Endometrial microvascular endothelial cells (primary cell): ENCODE results near the gene KIR2DL4. TPM values are rescaled to one million over a fixed set of nuclear protein-coding genes. Genes with fewer than 3 reads are reported as not detected.
"Not testable (repeated sequence)": the region's sequence is repeated elsewhere in the genome, so short reads cannot be mapped to it uniquely, and the experiment has no call there.

Experiments used
- in situ Hi-C: cut with HindIII; loops from 2 replicates; pipeline ENCODE4 v1.10.0; 2017; ENCODE audit warnings: low sequenced_read_pairs, low pct_unique_long_range_greater_than_20kb; ENCODE audit errors: inconsistent ontology term
- total RNA-seq: library from RNA; depleted of rRNA; stranded (reverse); fragments of >200 nt; gene quantifications from one replicate; pipeline ENCODE4 v1.2.3, GENCODE V29; 2015; ENCODE audit errors: inconsistent ontology term

Gene KIR2DL4
- total RNA-seq, 1 donor from 2014 or later: not detected

DNA sequence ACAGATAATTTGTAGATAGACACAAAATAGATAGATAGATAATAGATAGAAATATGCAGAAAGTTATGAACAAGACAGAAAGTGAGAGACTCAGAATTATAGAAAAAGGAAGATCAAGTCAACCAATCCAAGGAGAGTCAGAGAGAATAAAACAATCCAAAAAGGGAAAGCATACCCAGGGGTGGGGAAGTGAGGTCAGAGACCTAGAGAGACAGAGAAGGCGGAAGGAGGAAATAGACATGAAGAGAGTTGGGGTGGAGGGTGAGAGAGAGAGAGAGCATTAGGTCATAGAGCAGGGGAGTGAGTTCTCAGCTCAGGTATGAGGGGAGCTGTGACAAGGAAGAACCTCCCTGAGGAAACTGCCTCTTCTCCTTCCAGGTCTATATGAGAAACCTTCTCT, 51.8 kb downstream of the KIR2DL4 start:
- in situ Hi-C loops: not testable (repeated sequence)

DNA sequence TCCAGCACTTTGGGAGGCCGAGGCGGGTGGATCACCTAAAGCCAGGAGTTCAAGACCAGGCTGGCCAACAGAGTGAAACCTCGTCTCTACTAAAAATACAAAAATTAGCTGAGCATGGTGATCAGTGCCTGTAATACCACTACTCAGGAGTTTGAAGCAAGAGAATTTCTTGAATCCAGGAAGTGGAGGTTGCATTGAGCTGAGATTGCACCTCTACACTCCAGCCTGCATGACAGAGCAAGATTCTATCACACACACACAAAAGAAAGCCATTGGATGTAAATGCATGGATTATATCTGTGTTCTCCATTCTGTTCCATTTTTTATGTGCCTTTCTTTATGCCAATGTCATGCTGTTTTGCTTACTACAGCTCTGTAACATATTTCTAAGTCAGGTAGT, 55.1 kb downstream of the KIR2DL4 start:
- in situ Hi-C loops: not testable (repeated sequence)

DNA sequence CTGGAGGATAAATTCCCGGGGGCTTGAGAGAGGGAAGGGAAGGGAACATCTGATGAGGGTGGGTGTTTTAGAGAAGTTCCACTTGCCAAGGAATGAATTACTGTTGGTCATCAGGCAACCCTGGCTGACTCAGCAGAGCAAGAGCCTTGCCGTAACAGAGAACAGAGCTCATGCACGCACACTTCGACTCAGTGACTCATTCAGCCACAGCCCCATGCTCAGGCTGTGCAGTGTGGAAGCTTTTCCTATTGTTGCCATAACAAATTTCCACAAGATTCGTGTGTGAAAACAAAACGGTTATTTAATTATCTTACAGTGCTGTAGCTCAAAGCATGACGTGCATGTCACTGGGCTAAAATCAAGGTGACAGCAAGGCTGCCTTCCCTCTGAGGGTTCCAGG, 56.0 kb downstream of the KIR2DL4 start:
- in situ Hi-C loops: not testable (repeated sequence)

DNA sequence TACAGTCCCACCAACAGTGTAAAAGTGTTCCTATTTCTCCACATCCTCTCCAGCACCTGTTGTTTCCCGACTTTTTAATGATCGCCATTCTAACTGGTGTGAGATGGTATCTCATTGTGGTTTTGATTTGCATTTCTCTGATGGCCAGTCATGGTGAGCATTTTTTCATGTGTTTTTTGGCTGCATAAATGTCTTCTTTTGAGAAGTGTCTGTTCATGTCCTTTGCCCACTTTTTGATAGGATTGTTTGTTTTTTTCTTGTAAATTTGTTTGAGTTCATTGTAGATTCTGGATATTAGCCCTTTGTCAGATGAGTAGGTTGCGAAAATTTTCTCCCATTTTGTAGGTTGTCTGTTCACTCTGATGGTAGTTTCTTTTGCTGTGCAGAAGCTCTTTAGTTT, 60.0 kb downstream of the KIR2DL4 start:
- in situ Hi-C loops: not testable (repeated sequence)

Other genes with a start within 250 kb of the KIR2DL4 start
- gene LILRA2, start 229.8 kb upstream of the KIR2DL4 start, total RNA-seq: not detected
- not detected for gene LILRA1, start 210.0 kb upstream of the KIR2DL4 start, total RNA-seq
- gene LILRB1, start 173.1 kb upstream of the KIR2DL4 start, total RNA-seq: not detected
- gene LILRB4, start 140.6 kb upstream of the KIR2DL4 start, total RNA-seq: not detected
- not detected for gene KIR3DL3, start 79.2 kb upstream of the KIR2DL4 start, total RNA-seq
- not detected for gene KIR2DL3, start 65.1 kb upstream of the KIR2DL4 start, total RNA-seq
- not detected for gene KIR2DL1, start 33.8 kb upstream of the KIR2DL4 start, total RNA-seq
- gene KIR3DL1, start 12.9 kb downstream of the KIR2DL4 start, total RNA-seq: not detected
- not detected for gene KIR2DS4, start 29.1 kb downstream of the KIR2DL4 start, total RNA-seq
- not detected for gene KIR3DL2, start 46.8 kb downstream of the KIR2DL4 start, total RNA-seq
- gene FCAR, start 70.6 kb downstream of the KIR2DL4 start, total RNA-seq: not detected
- gene NCR1, start 102.5 kb downstream of the KIR2DL4 start, total RNA-seq: not detected
- gene NLRP7, start 143.9 kb downstream of the KIR2DL4 start, total RNA-seq: not detected
- gene NLRP2, start 162.8 kb downstream of the KIR2DL4 start, total RNA-seq: 3.0 TPM
- not detected for gene GP6, start 234.7 kb downstream of the KIR2DL4 start, total RNA-seq